Measurements from ENCODE around the gene DCLRE1C. TPM values are rescaled to one million over a fixed set of nuclear protein-coding genes. Genes with fewer than 3 reads are reported as not detected.
"Not testable (repeated sequence)": the region's sequence is repeated elsewhere in the genome, so short reads cannot be mapped to it uniquely, and the experiment has no call there.

Gene DCLRE1C
- total RNA-seq (1 to 10 TPM; 2.5 to 9.6 (median 5.3) TPM), polyA plus RNA-seq (1 to 10 TPM; 2.0 to 5.9 TPM)
- long read RNA-seq, donor 1, partial matches to known transcripts, result 0 of 4 reads
- long read RNA-seq, donor 1, other reads (novel, unspliced or antisense), result 4 of 4 reads
- long read RNA-seq, donor 2, transcript DCLRE1C-209 (14 exons, 2,354 nt), result major isoform, 5 of 12 reads
- long read RNA-seq, donor 2, partial matches to known transcripts, result 1 of 12 reads
- long read RNA-seq, donor 2, other reads (novel, unspliced or antisense), result 6 of 12 reads
- long read RNA-seq, donor 3, partial matches to known transcripts, result 0 of 6 reads
- long read RNA-seq, donor 3, other reads (novel, unspliced or antisense), result 6 of 6 reads

DNA sequence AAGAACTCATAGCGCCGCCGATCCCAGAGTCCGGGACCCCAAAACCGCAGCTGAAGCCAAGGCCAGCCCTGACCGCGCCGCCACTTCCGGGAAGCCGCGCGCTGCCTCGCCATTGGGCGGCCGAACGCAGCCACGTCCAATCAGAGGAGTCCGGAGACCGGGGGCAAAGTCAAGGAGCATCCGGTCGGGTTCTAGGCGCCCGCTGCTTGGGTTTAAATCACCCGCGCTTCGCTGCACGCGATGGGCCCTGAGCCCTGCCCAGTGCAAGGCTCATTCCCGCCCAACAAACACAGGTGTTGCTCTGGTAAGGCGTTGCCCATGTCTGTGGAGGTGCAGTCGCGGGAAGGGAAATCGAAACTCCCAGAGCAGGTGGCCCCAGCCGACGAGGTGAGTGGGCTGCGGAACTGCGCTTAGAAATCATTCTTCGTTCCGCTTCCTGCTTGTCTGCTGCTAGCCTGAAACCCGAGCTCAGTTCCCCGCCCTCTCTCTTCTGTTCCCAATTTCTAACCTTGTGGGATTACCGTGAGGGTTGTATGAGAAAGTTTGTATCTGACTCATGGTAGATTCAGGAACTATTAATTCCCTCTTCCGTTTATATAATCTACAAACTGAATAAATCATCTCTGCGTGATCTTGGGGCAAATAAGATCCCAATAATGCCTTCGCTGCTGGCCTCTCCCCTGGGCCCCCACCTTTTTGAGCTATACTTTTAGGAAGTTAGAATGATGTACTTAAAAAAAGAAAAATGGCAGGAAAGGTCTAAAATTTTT is at the start of gene DCLRE1C:
Gene DCLRE1C, minus strand, starts transcription at position 96 of the 770 bp plus-strand sequence. Its CDS starts 86 bp downstream, at position 10.
- ATAC-seq (peak; percentile 96 to 99 (median 98)), DNase-seq (peak; percentile 90 to 94 (median 92))
- Histone ChIP-seq H3K36me3 (peaks cover 0 to 4% (median 0%) of the 10 kb centered on the region in 9 donors), H3K4me3 (peak within 1 kb of the TSS; percentile 69 to 95 (median 80)), H3K27me3 (no peaks in the 10 kb centered on the region), H3K27ac (peak within 1 kb of the TSS; percentile 33 to 91 (median 85)), H3K4me1 (peaks cover 0 to 37% (median 18%) of the 10 kb centered on the region in 12 donors), H3K9me3 (no peaks in the 10 kb centered on the region)
- intact Hi-C loops (cut with DNase I), result loop anchor here in 8 of 10 donors (2.0 to 10.0 kb wide), 7 partner anchors 75 to 339 kb away; partner anchors contain the start of genes SUV39H2 (in 3 of the 8), CDNF (in 2 of the 8), HSPA14 (in 2 of the 8) and MSANTD7 (in 2 of the 8)
- TF ChIP-seq POLR2A (IDR thresholded peaks at IDR 0.05) (peak in 1 of 2 donors; percentile 40), CTCF (IDR thresholded peaks at IDR 0.05) (peak in 1 of 12 donors; percentile 6)
- WGBS, 4 donors, result 0 to 1% (median 1%) methylated on average over 21 to 45 of the region's 45 CpGs

DNA sequence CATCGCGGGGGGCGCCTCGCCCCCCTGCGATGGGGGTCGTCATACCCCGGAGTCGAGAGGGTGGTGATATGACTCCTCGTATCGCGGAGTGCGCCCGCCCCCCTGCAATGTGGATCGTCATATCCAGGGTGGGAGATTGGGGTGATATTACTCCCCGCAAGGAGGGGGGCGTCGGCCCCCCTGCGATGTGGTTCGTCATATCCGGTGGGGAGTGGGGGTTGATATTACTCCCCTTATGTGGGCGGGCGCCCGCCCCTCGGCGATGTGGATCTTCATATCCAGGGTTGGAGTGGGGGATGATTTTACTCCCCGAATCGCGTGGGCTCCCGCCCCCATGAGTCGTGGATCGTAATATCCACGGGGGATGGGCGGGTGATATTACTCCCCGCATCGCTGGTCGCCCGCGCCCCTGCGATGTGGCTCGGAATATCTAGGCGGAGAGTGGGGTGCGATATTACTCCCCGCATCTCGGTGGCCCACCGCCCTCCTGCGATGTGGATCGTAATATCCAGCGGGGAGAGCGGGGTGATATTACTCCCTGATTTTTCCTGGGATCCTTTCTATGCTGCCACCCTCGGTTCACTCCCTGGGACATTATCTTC is 42.2 kb upstream of the DCLRE1C start:
- Histone ChIP-seq H3K4me1 (no peaks in the 10 kb centered on the region), H3K27ac (no peak overlapping the region), H3K27me3 (no peaks in the 10 kb centered on the region), H3K36me3 (no peaks in the 10 kb centered on the region), H3K9me3 (no peaks in the 10 kb centered on the region), H3K4me3 (no peak overlapping the region)
- intact Hi-C loops (cut with DNase I), result no loop called here
- DNase-seq (no peak), ATAC-seq (no peak)
- no peak for TF ChIP-seq POLR2A (IDR thresholded peaks at IDR 0.05)
- no peak for TF ChIP-seq CTCF (IDR thresholded peaks at IDR 0.05)
- 82 to 89% (median 85%) methylated on average over 37 to 50 of the region's 50 CpGs for WGBS, 4 donors

DNA sequence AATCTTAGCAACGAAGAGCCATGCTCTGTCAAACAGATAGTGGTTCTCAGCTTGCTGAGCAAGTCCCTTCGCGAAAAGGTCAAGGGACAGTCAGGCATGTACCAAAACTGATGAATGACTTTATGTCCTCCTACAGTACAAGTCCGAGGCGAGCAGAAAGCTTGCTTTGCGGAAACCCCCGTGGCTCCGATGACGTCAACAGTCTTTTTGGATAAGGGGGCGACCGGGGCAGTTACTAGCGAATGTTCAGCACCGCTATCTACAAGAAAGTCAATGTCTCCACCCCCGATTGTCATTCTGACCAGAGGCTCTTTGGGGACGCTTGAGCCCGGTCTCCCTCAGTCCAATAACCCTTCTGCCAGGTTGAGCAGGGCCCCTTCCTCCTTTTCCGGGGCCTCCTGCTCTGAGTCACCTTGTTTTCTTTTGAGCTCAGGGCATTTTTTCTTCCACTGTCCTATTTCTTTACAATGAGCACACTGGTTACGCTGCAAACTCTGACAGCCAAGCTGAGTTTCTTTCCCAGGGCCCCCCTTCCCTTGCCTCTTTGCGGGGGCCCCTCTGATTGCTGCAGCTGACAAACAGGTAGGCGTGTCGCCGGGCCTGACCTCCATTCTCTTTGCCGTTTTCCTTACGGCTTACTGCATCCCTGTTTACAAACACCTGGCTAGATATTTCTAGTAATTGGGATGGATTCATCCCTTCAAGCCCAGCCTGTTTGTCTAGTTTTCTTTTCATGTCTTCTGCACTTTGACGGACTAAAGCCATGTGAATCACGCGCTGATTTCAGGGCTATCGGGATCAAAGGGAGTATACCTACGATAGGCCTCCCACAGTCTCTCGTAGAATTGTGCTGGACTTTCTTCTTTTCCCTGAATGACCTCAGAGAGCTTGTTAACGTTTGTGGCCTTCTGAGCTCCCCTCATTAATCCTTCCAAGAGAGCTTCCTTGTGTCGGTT is 39.9 kb upstream of the DCLRE1C start:
- H3K4me3 ChIP-seq; H3K36me3 ChIP-seq; H3K27me3 ChIP-seq; DNase-seq; H3K9me3 ChIP-seq; H3K4me1 ChIP-seq; intact Hi-C loops (cut with DNase I); ATAC-seq; H3K27ac ChIP-seq: not testable (repeated sequence)
- WGBS, 4 donors, result 70 to 76% (median 72%) methylated on average over 32 of the region's 32 CpGs

GRCh38 chr10:14992336-14992735 is 38.4 kb upstream of the DCLRE1C start:
- ATAC-seq; H3K27me3 ChIP-seq; H3K27ac ChIP-seq; H3K36me3 ChIP-seq; H3K4me3 ChIP-seq; DNase-seq; H3K4me1 ChIP-seq; intact Hi-C loops (cut with DNase I); H3K9me3 ChIP-seq: not testable (repeated sequence)
- 84 to 87% (median 86%) methylated on average over 9 of the region's 9 CpGs for WGBS, 4 donors

DNA sequence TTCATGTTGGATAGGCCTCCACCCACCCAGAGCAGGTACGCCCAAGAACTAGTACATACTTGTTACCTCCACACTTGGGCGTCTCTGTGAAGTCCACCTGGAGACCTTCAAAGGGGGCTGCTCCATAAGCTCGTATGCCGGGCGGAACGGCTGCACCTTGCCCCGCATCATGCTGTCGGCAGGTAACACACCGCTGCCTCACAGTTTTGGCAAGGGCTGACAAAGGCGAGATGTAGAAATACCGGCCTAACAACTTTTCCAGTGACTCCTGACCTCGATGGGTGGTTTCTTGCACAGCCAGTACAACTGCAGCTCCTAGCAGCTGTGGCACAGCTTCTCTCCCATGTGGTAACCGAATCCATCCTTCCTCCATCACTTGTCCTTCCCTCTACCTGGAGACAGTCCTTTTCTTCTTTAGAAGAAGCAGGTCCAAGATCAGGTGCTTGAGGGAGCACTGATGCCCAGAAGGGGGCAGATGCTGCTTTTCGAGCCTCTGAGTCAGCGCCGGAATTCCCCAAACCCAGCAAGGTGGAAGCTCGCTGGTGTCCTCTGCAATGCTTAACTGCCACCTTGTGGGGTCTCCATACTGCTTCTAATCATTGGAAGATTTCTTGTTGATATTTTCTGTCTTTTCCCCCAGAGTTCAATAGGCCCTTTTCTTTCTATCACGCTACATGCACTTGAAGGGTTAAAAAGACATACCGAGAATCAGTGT is 37.3 kb upstream of the DCLRE1C start:
- H3K4me1 ChIP-seq; H3K9me3 ChIP-seq; H3K36me3 ChIP-seq; intact Hi-C loops (cut with DNase I); ATAC-seq; H3K27ac ChIP-seq; H3K4me3 ChIP-seq; DNase-seq; H3K27me3 ChIP-seq: not testable (repeated sequence)
- WGBS, 4 donors, result 66 to 71% (median 68%) methylated on average over 15 to 19 of the region's 19 CpGs

GRCh38 chr10:14989552-14989951 is 35.7 kb upstream of the DCLRE1C start:
- WGBS, 4 donors, result 89 to 97% (median 90%) methylated on average over 6 of the region's 6 CpGs
- H3K4me1 ChIP-seq; H3K27me3 ChIP-seq; H3K9me3 ChIP-seq; DNase-seq; ATAC-seq; H3K4me3 ChIP-seq; H3K36me3 ChIP-seq; H3K27ac ChIP-seq; intact Hi-C loops (cut with DNase I): not testable (repeated sequence)
